Occipital lobe (tissue), 2 donors: ENCODE measurements around the gene FAM111A. TPM values are rescaled to one million over a fixed set of nuclear protein-coding genes. Genes with fewer than 3 reads are reported as not detected.
"Not testable (repeated sequence)": the region's sequence is repeated elsewhere in the genome, so short reads cannot be mapped to it uniquely, and the experiment has no call there.

Experiments used
- DNase-seq: peaks from one replicate; lab custom pipeline; 2025; lab: John Stamatoyannopoulos, UW
- total RNA-seq: library from RNA; depleted of rRNA; stranded (reverse); fragments of >200 nt; gene quantifications from one replicate; pipeline ENCODE4 v1.2.3, GENCODE V29; 2014

Gene FAM111A
- total RNA-seq, result 10.5 TPM

- DNase-seq, result peak; percentile 81
These were observed at the start of gene FAM111A for GRCh38 chr11:59142530-59143507. TSS of gene FAM111A (plus strand) at chr11:59142856. CDS start at chr11:59148873, 6,017 bp downstream.

- not testable (repeated sequence) for DNase-seq
These were observed 49.1 kb upstream of the FAM111A start for GRCh38 chr11:59093576-59093975.

- not testable (repeated sequence) for DNase-seq
These were observed 47.4 kb upstream of the FAM111A start for GRCh38 chr11:59095225-59095624.

- DNase-seq, result not testable (repeated sequence)
These were observed 46.6 kb upstream of the FAM111A start for GRCh38 chr11:59095972-59096575.

GRCh38 chr11:59097113-59097708, 45.4 kb upstream of the FAM111A start:
- no peak for DNase-seq

GRCh38 chr11:59097938-59098337, 44.7 kb upstream of the FAM111A start:
- DNase-seq, result not testable (repeated sequence)

GRCh38 chr11:59102259-59102765, 40.3 kb upstream of the FAM111A start:
- no peak for DNase-seq

- DNase-seq, result peak; percentile 69
These were observed 36.0 kb upstream of the FAM111A start, which contains the start of gene FAM111B for GRCh38 chr11:59106363-59107336. TSS of gene FAM111B (plus strand) at chr11:59107237. CDS start at chr11:59109626, 2,389 bp downstream.

- not testable (repeated sequence) for DNase-seq
These were observed 34.9 kb upstream of the FAM111A start for GRCh38 chr11:59107721-59108120.

GRCh38 chr11:59112494-59112893, 30.2 kb upstream of the FAM111A start:
- no peak for DNase-seq

- no peak for DNase-seq
These were observed 28.3 kb upstream of the FAM111A start for GRCh38 chr11:59114344-59114743.

- DNase-seq, result no peak
These were observed 27.1 kb upstream of the FAM111A start for GRCh38 chr11:59115553-59115952.

- no peak for DNase-seq
These were observed 24.9 kb upstream of the FAM111A start for GRCh38 chr11:59117774-59118173.

- DNase-seq, result no peak
These were observed 22.8 kb upstream of the FAM111A start for GRCh38 chr11:59119826-59120225.

GRCh38 chr11:59135648-59136461, 6.8 kb upstream of the FAM111A start:
- peak; percentile 64 for DNase-seq

- DNase-seq, result not testable (repeated sequence)
These were observed 6.1 kb upstream of the FAM111A start for GRCh38 chr11:59136551-59136950.

- DNase-seq, result no peak
These were observed 5.5 kb upstream of the FAM111A start for GRCh38 chr11:59137190-59137589.

- no peak for DNase-seq
These were observed 4.0 kb upstream of the FAM111A start for GRCh38 chr11:59138643-59139042.

GRCh38 chr11:59141191-59141590, 1.5 kb upstream of the FAM111A start:
- DNase-seq, result no peak
